Activated CD4-positive, alpha-beta T cell treated with anti-CD3 and anti-CD28 coated beads for 24 hours (primary cell): ENCODE measurements around the gene F11R.
"Not testable (repeated sequence)": the region's sequence is repeated elsewhere in the genome, so short reads cannot be mapped to it uniquely, and the experiment has no call there.

Experiments
- DNase-seq, 2 donors: peaks; one replicate each; pipeline ENCODE4 v3.0.0-alpha.2; 2020; ENCODE audit warnings: low read depth in 2 of 2

The F11R gene

GRCh38 chr1:161020509-161021164, at the start of gene F11R:
Gene F11R, minus strand, starts transcription at chr1:161021152. Its CDS starts 79 bp downstream, at chr1:161021073.
- no peak for DNase-seq

DNA sequence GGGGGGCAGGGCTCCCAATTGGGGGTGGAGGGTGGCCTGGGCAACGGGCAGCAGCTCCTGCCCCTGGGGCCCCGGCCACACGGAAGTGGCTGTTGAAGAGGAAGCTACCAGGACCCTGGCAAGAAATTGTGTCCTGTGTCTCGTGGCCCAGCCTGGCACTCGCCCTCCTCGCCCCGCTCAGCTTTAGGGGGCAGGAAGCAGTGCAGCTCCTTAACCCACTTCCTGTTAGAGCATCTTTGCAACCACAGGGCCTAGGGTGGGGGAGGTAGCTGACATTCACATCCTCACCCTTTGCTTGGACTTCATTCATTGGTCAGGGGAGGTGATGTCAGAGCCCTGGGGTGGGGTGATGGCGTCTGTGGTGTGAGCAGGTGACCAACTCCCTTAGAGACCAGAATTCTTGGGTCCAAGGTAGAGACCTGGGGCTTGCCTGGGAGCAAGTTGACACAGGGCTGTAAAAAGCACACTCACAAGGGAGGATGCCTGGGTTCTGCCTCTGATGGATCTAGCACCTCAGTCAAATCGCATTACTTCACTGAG, 48.8 kb upstream of the F11R start, which contains the start of gene ARHGAP30:
Gene ARHGAP30 (minus strand): TSS at position 161 of the 540 bp plus-strand sequence. CDS start 267 bp downstream, outside the sequence.
- DNase-seq, result peak; percentile 61 to 69

GRCh38 chr1:161069241-161069640, 48.3 kb upstream of the F11R start:
- no peak for DNase-seq

DNA sequence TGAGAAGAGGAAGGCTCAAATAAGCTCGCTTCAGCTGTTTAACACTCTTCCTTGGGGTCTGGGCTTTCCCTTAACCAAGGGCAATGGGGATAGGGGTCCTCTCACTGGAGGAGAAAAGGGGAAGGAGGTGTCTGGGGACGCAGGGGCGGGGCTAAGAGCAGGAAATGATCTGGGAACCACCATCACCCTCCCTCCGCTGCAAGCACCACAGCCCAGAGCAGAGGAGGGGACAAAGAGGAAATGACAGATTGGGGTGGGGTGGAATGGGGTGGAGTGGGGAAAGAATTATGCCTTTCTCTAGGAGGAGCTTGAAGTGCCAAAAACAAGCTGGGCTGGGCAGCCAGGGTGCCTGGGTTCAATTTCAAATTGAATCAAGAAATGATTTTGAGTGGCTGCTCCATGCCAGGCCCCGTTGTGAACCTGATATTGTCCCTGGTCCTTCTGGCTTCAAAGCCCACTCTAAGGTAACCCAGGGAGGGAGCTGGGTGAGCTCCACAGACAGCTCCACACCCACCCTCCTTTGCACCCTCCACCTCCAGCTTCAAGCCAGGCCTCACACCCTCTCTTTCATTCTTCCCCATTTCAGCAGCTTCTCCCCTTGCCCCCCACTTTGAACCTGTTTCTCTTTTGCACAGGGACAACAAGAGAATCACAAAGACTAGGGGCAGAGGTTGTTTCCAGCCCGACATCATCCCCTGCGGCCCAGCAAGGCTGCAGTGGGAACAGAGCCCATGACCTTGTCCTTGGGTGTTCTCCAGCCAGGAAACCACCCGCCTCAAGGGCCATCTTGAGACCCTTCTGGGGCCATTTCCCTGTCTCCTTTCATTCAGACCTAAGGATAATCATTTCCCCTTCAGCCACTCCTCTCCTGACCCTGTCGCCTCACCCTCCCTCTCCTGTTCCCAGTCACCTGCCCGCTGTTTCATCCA, 47.6 kb upstream of the F11R start:
- peak; percentile 64 to 67 for DNase-seq

DNA sequence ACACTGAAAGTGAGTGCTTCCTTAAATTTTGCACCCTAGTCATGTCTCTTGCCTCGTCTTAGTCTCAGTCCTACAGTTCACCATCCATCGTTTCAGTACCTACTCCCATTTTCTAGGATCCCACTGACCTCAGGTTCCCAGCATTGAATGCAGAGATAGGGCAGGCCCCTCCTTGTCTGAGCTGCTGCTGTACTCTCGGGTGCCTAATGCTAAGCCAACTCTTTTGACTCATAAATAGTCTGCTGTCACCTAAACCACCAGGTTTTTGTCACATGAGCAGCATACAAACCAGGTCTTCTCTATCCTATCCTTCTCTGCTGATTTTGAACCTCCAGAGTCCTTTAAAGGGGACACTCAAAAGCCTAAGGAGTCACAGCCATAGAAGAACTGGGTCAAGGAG, 45.7 kb upstream of the F11R start:
- DNase-seq, result no peak

- not testable (repeated sequence) for DNase-seq
These were observed 44.7 kb upstream of the F11R start for GRCh38 chr1:161065681-161066080.

DNA sequence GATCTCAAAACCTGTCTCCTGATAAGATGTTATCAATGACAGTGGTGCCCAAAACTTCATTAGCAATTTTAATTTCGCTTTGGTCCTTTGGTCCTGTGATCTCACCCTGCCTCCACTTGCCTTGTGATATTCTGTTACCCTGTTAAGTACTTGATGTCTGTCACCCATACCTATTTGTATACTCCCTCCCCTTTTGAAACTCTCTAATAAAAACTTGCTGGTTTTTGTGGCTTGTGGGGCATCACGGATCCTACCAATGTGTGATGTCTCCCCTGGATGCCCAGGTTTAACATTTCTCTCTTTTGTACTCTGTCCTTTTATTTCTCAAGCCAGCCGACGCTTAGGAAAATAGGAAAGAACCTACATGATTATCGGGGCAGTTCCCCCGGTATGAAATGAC, 43.0 kb upstream of the F11R start:
- not testable (repeated sequence) for DNase-seq

DNA sequence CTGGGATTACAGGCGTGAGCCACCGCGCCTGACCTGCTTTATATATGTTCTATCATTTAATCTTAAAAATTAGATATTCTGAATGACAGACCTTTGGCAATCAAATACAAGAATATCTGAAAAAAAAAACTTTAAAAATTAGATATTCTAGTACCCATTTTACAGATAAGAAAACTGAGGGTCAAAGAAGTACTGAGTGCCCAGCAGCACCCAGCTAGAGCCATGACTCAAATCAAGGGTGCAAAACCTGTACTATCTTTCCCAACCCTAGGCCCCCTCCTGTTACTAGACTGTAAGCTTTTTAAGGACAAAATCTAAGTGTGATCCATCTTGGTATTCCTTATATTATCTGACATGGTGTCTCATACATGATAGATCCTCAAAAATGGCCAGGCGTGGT, 40.5 kb upstream of the F11R start:
- no peak for DNase-seq

GRCh38 chr1:161059293-161059692, 38.3 kb upstream of the F11R start:
- no peak for DNase-seq

- no peak for DNase-seq
These were observed 33.9 kb upstream of the F11R start for GRCh38 chr1:161054805-161055204.

GRCh38 chr1:161054232-161054631, 33.3 kb upstream of the F11R start:
- no peak for DNase-seq

GRCh38 chr1:161052899-161053298, 31.9 kb upstream of the F11R start:
- no peak for DNase-seq

GRCh38 chr1:161051219-161051618, 30.3 kb upstream of the F11R start:
- no peak for DNase-seq

- DNase-seq, result no peak
These were observed 28.2 kb upstream of the F11R start for GRCh38 chr1:161048949-161049722.

GRCh38 chr1:161047436-161048420, 26.8 kb upstream of the F11R start:
- DNase-seq, result no peak

DNA sequence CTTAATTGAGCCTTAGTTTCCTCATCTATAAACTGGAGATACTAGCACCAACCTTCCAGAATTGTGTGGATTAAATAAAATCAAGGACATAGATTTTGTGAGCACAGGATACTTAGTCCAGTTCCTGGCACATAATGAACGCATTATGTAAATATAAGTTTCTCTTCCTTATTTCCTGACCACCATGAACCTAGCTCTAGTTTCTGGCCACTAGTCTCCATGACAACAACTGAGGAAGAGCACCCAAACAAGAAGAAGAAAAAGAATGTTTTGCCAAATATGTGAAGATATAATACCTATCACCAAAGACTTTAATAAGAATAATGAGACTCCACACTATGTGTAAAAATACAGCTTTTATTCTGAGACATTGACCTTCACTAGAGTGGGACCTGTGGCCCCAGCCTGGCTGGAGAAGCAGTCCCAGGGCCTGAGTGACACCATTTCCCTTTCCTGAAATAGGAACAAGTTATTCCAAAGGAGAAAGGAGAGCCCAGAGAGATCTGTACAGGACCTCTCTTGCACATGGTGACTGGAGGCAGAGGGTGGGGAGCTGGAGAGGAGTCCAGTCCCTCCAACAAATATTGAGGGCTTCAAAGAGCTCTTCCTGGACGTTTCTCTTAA, 25.8 kb upstream of the F11R start:
- no peak for DNase-seq

GRCh38 chr1:161045736-161046604, 25.0 kb upstream of the F11R start, which contains the start of gene USF1:
Gene USF1, minus strand, starts transcription at chr1:161045977. Its CDS starts 2,702 bp downstream, at chr1:161043275.
- peak; percentile 79 to 85 for DNase-seq

GRCh38 chr1:161044908-161045735, 24.2 kb upstream of the F11R start:
- no peak for DNase-seq
